ENCODE data around the gene DHX35.
A peak's percentile ranks its signal among the peaks of the same experiment; 100 is the strongest.

Gene DHX35

GRCh38 chr20:39052676-39053075 is 90.5 kb downstream of the DHX35 start:
- Mint-ChIP-seq H3K4me1 (peaks cover 6% of the 10 kb centered on the region), H3K27ac (no peak overlapping the region), H3K4me3 (no peak overlapping the region), H3K36me3 (no peaks in the 10 kb centered on the region), H3K27me3 (peaks cover 8% of the 10 kb centered on the region), H3K9me3 (no peaks in the 10 kb centered on the region)
- no peak for ATAC-seq (ENCODE audit: low read depth)
- DNase-seq (ENCODE audit: low spot score in 2 of 2), result no peak

GRCh38 chr20:39057143-39057542 is 95.0 kb downstream of the DHX35 start:
- peaks cover 9% of the 10 kb centered on the region for H3K27me3 Mint-ChIP-seq
- DNase-seq (ENCODE audit: low spot score in 2 of 2), result no peak
- no peak overlapping the region for H3K27ac Mint-ChIP-seq
- H3K9me3 Mint-ChIP-seq, result no peaks in the 10 kb centered on the region
- no peak overlapping the region for H3K4me3 Mint-ChIP-seq
- ATAC-seq (ENCODE audit: low read depth), result no peak
- H3K36me3 Mint-ChIP-seq, result no peaks in the 10 kb centered on the region
- H3K4me1 Mint-ChIP-seq, result no peaks in the 10 kb centered on the region

GRCh38 chr20:39057911-39058310 is 95.8 kb downstream of the DHX35 start:
- no peak for ATAC-seq (ENCODE audit: low read depth)
- H3K4me3 Mint-ChIP-seq, result no peak overlapping the region
- H3K27me3 Mint-ChIP-seq, result peaks cover 7% of the 10 kb centered on the region
- no peaks in the 10 kb centered on the region for H3K9me3 Mint-ChIP-seq
- no peak overlapping the region for H3K27ac Mint-ChIP-seq
- no peaks in the 10 kb centered on the region for H3K36me3 Mint-ChIP-seq
- DNase-seq (ENCODE audit: low spot score in 2 of 2), result no peak
- no peaks in the 10 kb centered on the region for H3K4me1 Mint-ChIP-seq

GRCh38 chr20:39059036-39059435 is 96.9 kb downstream of the DHX35 start:
- ATAC-seq (ENCODE audit: low read depth), result no peak
- H3K4me1 Mint-ChIP-seq, result no peaks in the 10 kb centered on the region
- DNase-seq (ENCODE audit: low spot score in 2 of 2), result no peak
- no peaks in the 10 kb centered on the region for H3K36me3 Mint-ChIP-seq
- H3K27ac Mint-ChIP-seq, result no peak overlapping the region
- peaks cover 5% of the 10 kb centered on the region for H3K27me3 Mint-ChIP-seq
- no peak overlapping the region for H3K4me3 Mint-ChIP-seq
- no peaks in the 10 kb centered on the region for H3K9me3 Mint-ChIP-seq

GRCh38 chr20:39066471-39067242 is 104.5 kb downstream of the DHX35 start:
- Mint-ChIP-seq H3K27ac (no peak overlapping the region), H3K27me3 (peaks cover 15% of the 10 kb centered on the region)
- no peak for DNase-seq (ENCODE audit: low spot score in 2 of 2)

GRCh38 chr20:39067526-39068216 is 105.5 kb downstream of the DHX35 start:
- H3K4me3 Mint-ChIP-seq, result no peak overlapping the region
- H3K27ac Mint-ChIP-seq, result no peak overlapping the region
- peaks cover 17% of the 10 kb centered on the region for H3K27me3 Mint-ChIP-seq
- DNase-seq (ENCODE audit: low spot score in 2 of 2), result no peak
- H3K4me1 Mint-ChIP-seq, result no peaks in the 10 kb centered on the region
- H3K9me3 Mint-ChIP-seq, result peaks cover 3% of the 10 kb centered on the region
- ATAC-seq (ENCODE audit: low read depth), result no peak
- H3K36me3 Mint-ChIP-seq, result peaks cover 3% of the 10 kb centered on the region

More at GRCh38 chr20:39066471-39067242, 104.5 kb downstream of the DHX35 start:
- no peak for ATAC-seq (ENCODE audit: low read depth)
- H3K36me3 Mint-ChIP-seq, result peaks cover 3% of the 10 kb centered on the region
- H3K4me3 Mint-ChIP-seq, result no peak overlapping the region
- H3K9me3 Mint-ChIP-seq, result peaks cover 3% of the 10 kb centered on the region
- H3K4me1 Mint-ChIP-seq, result no peaks in the 10 kb centered on the region

GRCh38 chr20:39069976-39070375 is 107.8 kb downstream of the DHX35 start:
- DNase-seq (ENCODE audit: low spot score in 2 of 2) (no peak), ATAC-seq (ENCODE audit: low read depth) (no peak)
- Mint-ChIP-seq H3K4me1 (no peaks in the 10 kb centered on the region), H3K9me3 (peaks cover 3% of the 10 kb centered on the region), H3K36me3 (peaks cover 3% of the 10 kb centered on the region), H3K27me3 (peaks cover 24% of the 10 kb centered on the region), H3K27ac (no peak overlapping the region), H3K4me3 (no peak overlapping the region)

GRCh38 chr20:39070484-39071231 is 108.5 kb downstream of the DHX35 start:
- Mint-ChIP-seq H3K4me1 (no peaks in the 10 kb centered on the region), H3K36me3 (peaks cover 3% of the 10 kb centered on the region), H3K4me3 (no peak overlapping the region), H3K27ac (no peak overlapping the region), H3K9me3 (peaks cover 3% of the 10 kb centered on the region), H3K27me3 (peaks cover 24% of the 10 kb centered on the region)
- DNase-seq (ENCODE audit: low spot score in 2 of 2), result no peak
- ATAC-seq (ENCODE audit: low read depth), result no peak

- Mint-ChIP-seq H3K36me3 (peaks cover 3% of the 10 kb centered on the region), H3K27me3 (peaks cover 29% of the 10 kb centered on the region), H3K4me1 (no peaks in the 10 kb centered on the region), H3K27ac (no peak overlapping the region), H3K4me3 (no peak overlapping the region), H3K9me3 (peaks cover 3% of the 10 kb centered on the region)
- ATAC-seq (ENCODE audit: low read depth), result no peak
- DNase-seq (ENCODE audit: low spot score in 2 of 2), result no peak
Observed at GRCh38 chr20:39072132-39072531, 110.0 kb downstream of the DHX35 start.

GRCh38 chr20:39072653-39073052 is 110.5 kb downstream of the DHX35 start:
- Mint-ChIP-seq H3K9me3 (peaks cover 3% of the 10 kb centered on the region), H3K27ac (no peak overlapping the region), H3K27me3 (peaks cover 29% of the 10 kb centered on the region)

GRCh38 chr20:39075731-39076130 is 113.6 kb downstream of the DHX35 start:
- no peaks in the 10 kb centered on the region for H3K36me3 Mint-ChIP-seq
- ATAC-seq (ENCODE audit: low read depth), result no peak
- no peaks in the 10 kb centered on the region for H3K9me3 Mint-ChIP-seq
- H3K4me3 Mint-ChIP-seq, result no peak overlapping the region
- no peaks in the 10 kb centered on the region for H3K4me1 Mint-ChIP-seq
- H3K27me3 Mint-ChIP-seq, result peaks cover 24% of the 10 kb centered on the region
- no peak overlapping the region for H3K27ac Mint-ChIP-seq
- DNase-seq (ENCODE audit: low spot score in 2 of 2), result no peak

More at GRCh38 chr20:39072653-39073052, 110.5 kb downstream of the DHX35 start:
- Mint-ChIP-seq H3K36me3 (peaks cover 3% of the 10 kb centered on the region), H3K4me1 (no peaks in the 10 kb centered on the region), H3K4me3 (no peak overlapping the region)
- no peak for DNase-seq (ENCODE audit: low spot score in 2 of 2)
- ATAC-seq (ENCODE audit: low read depth), result no peak

GRCh38 chr20:39076958-39077357 is 114.8 kb downstream of the DHX35 start:
- H3K36me3 Mint-ChIP-seq, result no peaks in the 10 kb centered on the region
- no peaks in the 10 kb centered on the region for H3K4me1 Mint-ChIP-seq
- H3K27ac Mint-ChIP-seq, result no peak overlapping the region
- no peak for ATAC-seq (ENCODE audit: low read depth)
- DNase-seq (ENCODE audit: low spot score in 2 of 2), result no peak
- H3K27me3 Mint-ChIP-seq, result peaks cover 22% of the 10 kb centered on the region
- H3K4me3 Mint-ChIP-seq, result no peak overlapping the region
- no peaks in the 10 kb centered on the region for H3K9me3 Mint-ChIP-seq

- peaks cover 20% of the 10 kb centered on the region for H3K27me3 Mint-ChIP-seq
- ATAC-seq (ENCODE audit: low read depth), result no peak
- peaks cover 1% of the 10 kb centered on the region for H3K9me3 Mint-ChIP-seq
- H3K36me3 Mint-ChIP-seq, result no peaks in the 10 kb centered on the region
- no peak for DNase-seq (ENCODE audit: low spot score in 2 of 2)
- H3K27ac Mint-ChIP-seq, result no peak overlapping the region
- no peak overlapping the region for H3K4me3 Mint-ChIP-seq
- H3K4me1 Mint-ChIP-seq, result no peaks in the 10 kb centered on the region
Observed at GRCh38 chr20:39080326-39080725, 118.2 kb downstream of the DHX35 start.

- peaks cover 2% of the 10 kb centered on the region for H3K9me3 Mint-ChIP-seq
- no peak overlapping the region for H3K27ac Mint-ChIP-seq
- DNase-seq (ENCODE audit: low spot score in 2 of 2) (peak; percentile 80 to 83), ATAC-seq (ENCODE audit: low read depth) (peak; percentile 72)
- peaks cover 2% of the 10 kb centered on the region for H3K36me3 Mint-ChIP-seq
- no peak overlapping the region for H3K4me3 Mint-ChIP-seq
- H3K27me3 Mint-ChIP-seq, result peaks cover 17% of the 10 kb centered on the region
- no peaks in the 10 kb centered on the region for H3K4me1 Mint-ChIP-seq
Observed at GRCh38 chr20:39081255-39081654, 119.1 kb downstream of the DHX35 start.

All from memory B cell (primary cell).